Measurements from ENCODE around the gene CCDC134.
"Not testable (repeated sequence)": the region's sequence is repeated elsewhere in the genome, so short reads cannot be mapped to it uniquely, and the experiment has no call there.

CCDC134 gene

GRCh38 chr22:41834005-41834944, 33.8 kb downstream of the CCDC134 start:
- no peak overlapping the region for H3K9ac ChIP-seq
- H3K4me1 ChIP-seq, result no peaks in the 10 kb centered on the region
- no peaks in the 10 kb centered on the region for H3K9me3 ChIP-seq (ENCODE audit: control insufficient read depth, low read length)
- peak overlapping the region; percentile 76 for H3K4me3 ChIP-seq (ENCODE audit: low read depth, low read length)
- peak overlapping the region; percentile 95 for H3K4me2 ChIP-seq (ENCODE audit: low read length)
- no peak overlapping the region for H2AFZ ChIP-seq
- TF ChIP-seq CTCF (IDR thresholded peaks at IDR 0.05), result no peak
- no peaks in the 10 kb centered on the region for H3K79me2 ChIP-seq
- no peaks in the 10 kb centered on the region for H3K27me3 ChIP-seq (ENCODE audit: control insufficient read depth, insufficient read depth, low read length)
- H3K36me3 ChIP-seq (ENCODE audit: control insufficient read depth, insufficient read depth, low read length), result no peaks in the 10 kb centered on the region
- H3K27ac ChIP-seq, result no peak overlapping the region

GRCh38 chr22:41835462-41835861, 35.0 kb downstream of the CCDC134 start:
- H3K9me3 ChIP-seq (ENCODE audit: control insufficient read depth, low read length); H3K27me3 ChIP-seq (ENCODE audit: control insufficient read depth, insufficient read depth, low read length); H3K36me3 ChIP-seq (ENCODE audit: control insufficient read depth, insufficient read depth, low read length); H3K4me1 ChIP-seq; H3K4me3 ChIP-seq (ENCODE audit: low read depth, low read length); H3K79me2 ChIP-seq; H3K4me2 ChIP-seq (ENCODE audit: low read length); H3K9ac ChIP-seq; H2AFZ ChIP-seq; H3K27ac ChIP-seq: not testable (repeated sequence)

- TF ChIP-seq CTCF (IDR thresholded peaks at IDR 0.05), result no peak
- H3K4me1 ChIP-seq, result no peaks in the 10 kb centered on the region
Measured at GRCh38 chr22:41836551-41836950, 36.1 kb downstream of the CCDC134 start.

GRCh38 chr22:41838842-41839618, 38.6 kb downstream of the CCDC134 start:
- Histone ChIP-seq H3K4me3 (ENCODE audit: low read depth, low read length) (no peak overlapping the region), H3K36me3 (ENCODE audit: control insufficient read depth, insufficient read depth, low read length) (no peaks in the 10 kb centered on the region), H3K9ac (no peak overlapping the region), H3K27ac (no peak overlapping the region), H3K4me2 (ENCODE audit: low read length) (no peak overlapping the region), H3K27me3 (ENCODE audit: control insufficient read depth, insufficient read depth, low read length) (no peaks in the 10 kb centered on the region), H3K79me2 (no peaks in the 10 kb centered on the region), H3K9me3 (ENCODE audit: control insufficient read depth, low read length) (no peaks in the 10 kb centered on the region), H2AFZ (no peak overlapping the region), H3K4me1 (no peaks in the 10 kb centered on the region)
- TF ChIP-seq CTCF (IDR thresholded peaks at IDR 0.05), result no peak

More at GRCh38 chr22:41836551-41836950, 36.1 kb downstream of the CCDC134 start:
- no peaks in the 10 kb centered on the region for H3K36me3 ChIP-seq (ENCODE audit: control insufficient read depth, insufficient read depth, low read length)
- no peaks in the 10 kb centered on the region for H3K9me3 ChIP-seq (ENCODE audit: control insufficient read depth, low read length)
- no peaks in the 10 kb centered on the region for H3K79me2 ChIP-seq
- H3K27ac ChIP-seq, result no peak overlapping the region
- H3K4me2 ChIP-seq (ENCODE audit: low read length), result no peak overlapping the region
- no peak overlapping the region for H3K9ac ChIP-seq
- no peaks in the 10 kb centered on the region for H3K27me3 ChIP-seq (ENCODE audit: control insufficient read depth, insufficient read depth, low read length)
- no peak overlapping the region for H3K4me3 ChIP-seq (ENCODE audit: low read depth, low read length)
- no peak overlapping the region for H2AFZ ChIP-seq

- Histone ChIP-seq H3K4me2 (ENCODE audit: low read length) (no peak overlapping the region), H3K4me3 (ENCODE audit: low read depth, low read length) (no peak overlapping the region), H3K27me3 (ENCODE audit: control insufficient read depth, insufficient read depth, low read length) (no peaks in the 10 kb centered on the region), H3K79me2 (no peaks in the 10 kb centered on the region), H3K27ac (no peak overlapping the region), H3K4me1 (no peaks in the 10 kb centered on the region), H3K9me3 (ENCODE audit: control insufficient read depth, low read length) (no peaks in the 10 kb centered on the region), H3K9ac (no peak overlapping the region), H3K36me3 (ENCODE audit: control insufficient read depth, insufficient read depth, low read length) (no peaks in the 10 kb centered on the region), H2AFZ (no peak overlapping the region)
- no peak for TF ChIP-seq CTCF (IDR thresholded peaks at IDR 0.05)
Measured at GRCh38 chr22:41840216-41840615, 39.7 kb downstream of the CCDC134 start.
